GM19324 (cell line): ENCODE data around the gene TSPAN9.

Source experiments
- ATAC-seq: cut with Tn5 transposase; IDR thresholded peaks from one replicate; pipeline ENCODE4 v1.9.1; 2021; ENCODE audit warnings: mild to moderate bottlenecking, moderate library complexity; ENCODE audit not compliant: unreplicated experiment, low FRiP score

TSPAN9 gene

GRCh38 chr12:3262470-3262869 lies 185.3 kb downstream of the TSPAN9 start:
- no peak for ATAC-seq

DNA sequence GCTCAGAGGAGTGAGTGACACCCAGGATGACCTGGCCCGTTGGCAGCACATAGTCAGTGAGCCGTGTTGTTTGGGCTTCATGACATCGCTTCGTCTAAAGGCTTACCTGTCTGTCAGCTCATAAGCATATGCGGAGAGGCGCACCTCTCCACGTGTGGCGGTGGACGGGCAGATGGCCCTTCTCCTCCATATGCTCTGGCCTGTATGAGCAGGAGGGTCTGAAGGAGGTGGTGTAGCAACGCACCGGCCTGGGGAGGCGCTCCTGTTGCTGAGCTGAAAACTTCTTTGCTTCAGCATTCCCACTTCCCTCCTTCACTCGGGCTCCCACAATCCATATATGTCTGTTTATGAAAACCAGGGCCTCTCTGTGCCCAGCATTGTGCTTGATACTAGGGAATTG lies 186.1 kb downstream of the TSPAN9 start:
- no peak for ATAC-seq

- ATAC-seq = no peak
These were observed 187.1 kb downstream of the TSPAN9 start for GRCh38 chr12:3263939-3264922.

DNA sequence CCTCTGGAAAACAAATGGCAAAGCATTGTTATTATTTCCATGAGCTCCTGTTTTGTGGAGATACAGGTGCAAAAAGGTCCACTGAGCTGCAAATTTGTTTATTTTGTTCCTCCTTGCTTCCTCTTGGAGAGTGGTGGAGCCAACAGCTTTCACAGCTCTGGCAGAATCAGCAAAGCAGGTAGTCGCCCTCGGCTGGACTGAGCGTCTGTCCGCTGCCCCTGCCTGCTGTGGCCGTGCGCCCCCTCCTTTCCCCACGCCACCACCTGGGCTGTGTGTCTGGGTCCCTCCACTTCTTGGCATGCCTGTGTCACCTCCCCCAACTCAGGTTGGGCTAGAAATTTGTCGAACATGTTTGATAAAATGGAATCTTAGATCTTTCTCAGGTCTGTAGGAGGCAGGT lies 188.2 kb downstream of the TSPAN9 start:
- ATAC-seq = no peak

DNA sequence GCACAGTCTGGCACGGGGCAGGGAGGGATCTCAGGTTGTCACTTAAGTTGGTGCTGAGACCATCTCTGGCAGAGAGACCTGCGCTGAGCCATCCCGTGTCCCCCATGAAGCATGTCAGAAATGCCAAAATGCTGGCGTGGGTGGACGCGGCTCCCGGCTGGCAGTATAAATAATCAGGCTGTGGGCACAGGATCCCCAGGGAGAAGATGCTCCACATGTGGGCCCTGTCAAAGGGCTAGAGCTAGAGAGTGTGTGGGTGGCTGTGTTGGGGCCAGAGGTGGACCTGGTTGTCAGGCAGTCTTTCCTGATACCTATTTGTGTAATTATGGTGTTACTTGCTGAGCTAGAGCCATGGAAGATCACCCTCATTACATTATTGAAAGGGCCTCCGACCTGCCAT lies 189.5 kb downstream of the TSPAN9 start:
- no peak for ATAC-seq

DNA sequence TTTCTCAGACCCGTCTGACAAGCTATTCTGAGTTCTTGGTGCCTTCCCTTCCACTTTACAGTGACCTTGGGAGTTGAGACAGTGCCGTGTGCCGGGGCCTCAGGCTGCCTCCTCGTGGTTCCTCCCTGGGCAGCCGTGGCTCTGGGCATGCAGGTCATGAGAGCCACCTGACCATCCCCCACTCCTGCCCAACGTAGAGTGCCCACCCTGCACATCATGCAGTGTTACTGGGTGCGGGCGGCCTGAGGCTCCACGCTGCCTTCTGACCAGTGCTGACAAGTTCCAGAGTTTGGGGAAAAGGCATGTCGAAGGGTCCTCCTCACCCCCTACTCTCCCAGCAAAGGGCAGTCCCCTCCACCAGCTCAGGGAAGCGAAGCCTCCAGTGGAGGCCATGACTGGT lies 190.5 kb downstream of the TSPAN9 start:
- no peak for ATAC-seq

DNA sequence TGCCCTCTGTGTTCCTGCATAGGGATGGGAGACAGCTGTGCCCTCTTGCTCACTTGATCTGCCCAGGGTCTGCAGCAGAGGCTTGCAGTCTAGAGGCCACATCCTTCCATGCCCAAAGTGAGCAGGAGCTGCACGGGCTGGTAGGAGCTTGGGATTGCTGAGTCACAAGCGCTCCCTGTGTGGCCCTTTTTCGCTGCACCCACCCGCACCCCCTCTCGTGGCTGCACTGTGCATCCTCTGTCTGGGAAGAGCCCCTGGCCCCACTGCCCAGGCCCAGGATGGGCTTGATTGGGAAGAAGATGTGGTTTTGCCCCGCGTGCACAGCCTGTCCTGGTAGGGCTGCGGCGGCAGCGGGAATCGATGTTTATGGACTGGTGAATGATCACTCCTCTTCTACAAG lies 192.4 kb downstream of the TSPAN9 start:
- no peak for ATAC-seq

GRCh38 chr12:3271146-3271545 lies 194.0 kb downstream of the TSPAN9 start:
- no peak for ATAC-seq

GRCh38 chr12:3271639-3272038 lies 194.5 kb downstream of the TSPAN9 start:
- no peak for ATAC-seq

- no peak for ATAC-seq
These were observed 195.8 kb downstream of the TSPAN9 start for GRCh38 chr12:3272958-3273357.

GRCh38 chr12:3273409-3273853 lies 196.3 kb downstream of the TSPAN9 start:
- no peak for ATAC-seq

DNA sequence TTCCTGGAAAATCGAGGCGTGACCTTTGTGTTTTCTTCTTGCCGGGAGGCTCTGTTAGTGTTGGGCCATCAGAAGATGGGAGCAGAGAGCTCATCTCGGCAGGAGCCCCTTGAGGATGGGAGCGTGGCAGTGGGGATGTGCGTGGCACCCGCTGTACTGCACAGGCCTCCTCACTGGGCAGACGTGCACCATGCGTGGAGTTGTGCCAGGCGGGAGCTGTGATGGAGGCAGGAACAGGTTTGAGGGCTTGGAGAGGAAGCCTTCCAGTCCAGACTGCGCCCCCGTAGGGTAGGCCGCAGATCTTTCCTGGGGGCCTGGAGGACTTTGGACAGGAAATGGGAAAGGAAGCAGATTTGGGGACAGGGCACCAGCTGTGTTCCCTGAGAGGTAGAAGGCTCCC lies 197.5 kb downstream of the TSPAN9 start:
- ATAC-seq = no peak

DNA sequence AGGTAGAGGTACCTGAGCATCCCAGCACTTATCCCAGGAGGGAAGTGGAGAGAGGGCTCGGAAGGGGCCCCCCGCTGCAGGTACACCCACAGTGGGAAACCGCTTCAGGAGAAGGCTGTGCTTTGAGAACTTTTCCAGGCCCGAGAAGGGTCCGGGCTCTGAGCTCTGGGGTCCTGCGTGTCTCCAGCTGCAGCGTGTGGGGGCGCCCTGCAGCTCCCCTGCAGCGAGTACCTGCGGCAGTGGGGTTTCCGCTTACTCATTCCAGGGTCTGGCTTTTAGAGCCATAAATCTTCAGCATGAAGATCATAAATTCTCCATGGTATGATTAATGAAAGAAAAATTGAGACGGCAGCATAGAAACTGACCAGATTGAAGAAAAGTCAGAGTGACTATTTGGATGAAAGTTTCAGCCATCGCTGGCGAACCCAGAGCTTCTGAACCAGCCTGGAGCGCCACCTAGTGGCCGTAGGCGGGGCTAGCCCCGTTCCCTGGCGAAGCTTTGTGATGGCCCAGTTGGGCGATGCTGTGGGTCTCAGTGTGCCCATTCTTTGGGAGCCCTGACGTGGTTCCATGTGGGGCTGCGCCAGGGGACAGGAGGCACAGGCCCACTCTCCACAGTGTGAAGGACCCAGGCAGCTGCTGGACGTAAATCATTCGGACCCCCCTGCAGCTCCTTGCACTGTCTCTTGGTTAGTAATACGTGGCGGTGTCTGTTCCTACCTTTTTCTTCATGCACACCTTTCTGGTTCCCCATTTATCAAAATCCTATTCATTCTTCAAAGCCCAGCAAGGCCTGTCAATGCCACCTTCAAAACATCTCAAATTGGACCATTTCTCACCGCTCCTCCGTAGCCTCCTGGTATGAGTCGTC lies 198.2 kb downstream of the TSPAN9 start:
- ATAC-seq = no peak

DNA sequence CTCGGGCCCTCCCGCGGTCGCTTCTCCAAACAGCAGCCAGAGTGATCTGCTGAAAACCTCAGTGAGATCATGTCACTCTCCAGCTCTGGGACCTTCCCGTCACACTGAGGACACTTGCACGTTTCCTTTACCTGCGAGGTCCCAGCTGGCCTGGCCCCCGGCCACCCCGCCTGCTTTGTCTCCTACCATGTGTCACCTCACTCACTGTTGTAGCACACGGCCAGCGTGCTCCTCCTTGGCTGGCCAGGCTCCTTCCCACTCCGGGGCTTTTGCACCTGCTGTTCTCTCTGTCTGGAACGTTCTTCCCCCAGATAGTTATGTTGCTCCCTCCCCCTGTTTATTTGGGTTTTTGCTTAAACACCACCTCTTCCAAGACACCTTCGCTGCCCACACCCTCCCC lies 199.0 kb downstream of the TSPAN9 start:
- no peak for ATAC-seq

DNA sequence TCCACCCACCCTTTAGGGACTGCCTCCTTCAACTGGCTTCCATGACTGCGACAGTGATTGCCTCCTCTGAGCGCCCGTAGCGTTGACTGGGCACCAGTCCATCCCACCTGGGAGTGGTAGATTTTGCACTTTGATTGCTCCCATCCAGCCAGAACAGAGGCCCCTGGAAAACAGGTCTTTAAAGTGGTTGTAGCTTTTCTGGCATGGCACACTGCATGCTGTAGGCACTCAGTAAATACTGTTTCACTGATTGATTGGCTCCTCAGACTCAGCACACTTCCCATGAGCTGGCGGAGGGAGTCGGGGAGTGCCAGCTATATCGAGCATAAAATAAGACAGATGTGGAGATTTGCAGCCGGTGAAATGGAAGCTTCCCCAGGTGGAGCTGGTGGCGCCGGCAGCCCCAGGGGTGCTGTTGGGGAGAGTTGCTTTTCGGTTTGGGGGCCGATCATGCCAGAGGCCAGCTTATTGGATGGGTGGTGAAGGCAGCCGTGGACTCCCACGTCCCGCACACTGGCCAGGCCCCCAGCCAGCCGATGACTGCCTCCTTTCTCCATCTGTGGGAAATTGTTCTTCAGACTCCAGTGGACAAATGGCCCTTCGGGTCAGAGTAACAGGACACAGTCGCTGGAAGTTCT lies 200.2 kb downstream of the TSPAN9 start:
- no peak for ATAC-seq

GRCh38 chr12:3278681-3279414 lies 201.7 kb downstream of the TSPAN9 start:
- ATAC-seq = no peak

DNA sequence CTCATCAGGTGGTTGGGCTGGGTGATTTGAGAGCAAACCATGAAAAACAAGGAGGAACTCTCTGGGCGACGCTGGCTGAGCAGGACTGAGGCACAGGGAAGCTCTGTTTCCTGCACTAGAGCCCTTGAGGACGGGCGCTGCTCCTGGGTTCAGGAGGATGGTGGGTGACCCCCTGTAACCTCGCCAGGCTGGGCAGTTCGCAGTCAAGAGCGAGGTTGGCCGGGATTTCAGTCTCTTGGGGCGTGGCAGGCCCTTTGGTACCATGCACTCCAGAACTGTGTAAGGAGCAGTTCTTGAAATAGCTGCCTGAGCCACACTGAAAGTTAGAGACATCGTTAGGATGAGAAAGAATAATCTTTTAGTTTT lies 202.2 kb downstream of the TSPAN9 start:
- no peak for ATAC-seq

DNA sequence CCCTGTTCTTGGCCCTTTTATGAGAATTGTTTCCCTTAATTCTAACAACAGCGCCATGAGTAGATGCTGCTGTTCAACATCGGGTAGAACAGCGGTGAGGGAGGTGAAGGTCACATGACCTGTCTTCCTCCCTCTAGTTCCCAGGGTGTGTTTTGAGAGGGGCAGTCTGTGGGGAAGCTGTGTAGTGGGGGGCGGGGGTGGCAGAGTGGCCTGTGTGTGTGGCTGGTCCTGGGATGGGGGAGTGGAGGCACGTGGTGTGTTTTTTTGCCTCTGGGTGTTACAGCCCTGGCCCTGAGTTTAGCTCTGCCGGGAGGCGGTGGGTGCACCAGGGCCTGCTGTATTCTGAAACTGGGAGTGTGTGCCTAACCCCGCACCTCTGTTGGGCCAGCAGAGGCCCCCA lies 202.7 kb downstream of the TSPAN9 start:
- no peak for ATAC-seq

DNA sequence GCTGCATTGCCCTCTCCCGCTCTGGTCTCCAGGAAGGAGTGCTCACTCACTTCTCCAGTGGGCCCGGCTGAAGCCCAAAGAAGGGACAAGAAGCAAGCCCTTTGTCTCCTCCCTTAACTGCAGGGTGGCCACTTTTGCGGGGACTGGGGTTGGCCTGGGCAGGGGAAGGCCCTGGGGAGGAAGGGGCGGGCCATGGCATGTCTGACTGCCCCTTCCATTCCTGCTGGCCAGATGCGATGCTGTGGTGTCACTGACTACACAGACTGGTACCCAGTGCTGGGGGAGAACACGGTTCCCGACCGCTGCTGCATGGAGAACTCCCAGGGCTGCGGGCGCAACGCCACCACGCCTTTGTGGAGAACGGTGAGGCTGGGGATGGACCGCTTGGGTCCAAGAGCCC lies 203.8 kb downstream of the TSPAN9 start:
- no peak for ATAC-seq
